ENCODE data around the gene TM7SF3. TPM values are rescaled to one million over a fixed set of nuclear protein-coding genes. Genes with fewer than 3 reads are reported as not detected.
"Not testable (repeated sequence)": the region's sequence is repeated elsewhere in the genome, so short reads cannot be mapped to it uniquely, and the experiment has no call there.

TM7SF3 gene
- total RNA-seq, 2 donors from 2014 or later: 36.4 to 42.2 TPM

DNA sequence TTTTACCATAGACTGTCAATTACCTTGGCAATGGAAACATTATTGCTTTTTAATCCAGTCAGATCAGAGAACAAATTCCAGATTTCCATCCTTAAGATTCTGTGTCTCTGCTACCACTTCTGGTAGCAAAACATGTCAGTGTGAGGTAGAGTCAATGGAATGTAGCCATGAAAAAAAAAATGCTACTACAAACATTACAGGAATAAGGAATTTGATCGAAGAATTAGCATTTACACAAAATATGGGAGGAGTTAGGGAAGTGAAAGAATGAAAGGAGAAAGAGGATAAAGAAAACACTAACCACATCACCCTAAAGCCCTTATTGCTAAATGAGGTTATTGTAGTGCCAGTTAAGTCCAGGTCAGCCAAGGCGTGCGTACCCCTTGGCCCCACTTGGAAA is 17.3 kb upstream of the TM7SF3 start:
- Mint-ChIP-seq H3K27ac (no peak overlapping the region), H3K27me3 (no peaks in the 10 kb centered on the region), H3K36me3 (peaks cover 42% of the 10 kb centered on the region), H3K9me3 (no peaks in the 10 kb centered on the region), H3K4me3 (no peak overlapping the region), H3K4me1 (ENCODE audit: low read depth in 2 of 2) (no peaks in the 10 kb centered on the region)
- ATAC-seq: no peak
- no peak for DNase-seq (ENCODE audit: low spot score)

DNA sequence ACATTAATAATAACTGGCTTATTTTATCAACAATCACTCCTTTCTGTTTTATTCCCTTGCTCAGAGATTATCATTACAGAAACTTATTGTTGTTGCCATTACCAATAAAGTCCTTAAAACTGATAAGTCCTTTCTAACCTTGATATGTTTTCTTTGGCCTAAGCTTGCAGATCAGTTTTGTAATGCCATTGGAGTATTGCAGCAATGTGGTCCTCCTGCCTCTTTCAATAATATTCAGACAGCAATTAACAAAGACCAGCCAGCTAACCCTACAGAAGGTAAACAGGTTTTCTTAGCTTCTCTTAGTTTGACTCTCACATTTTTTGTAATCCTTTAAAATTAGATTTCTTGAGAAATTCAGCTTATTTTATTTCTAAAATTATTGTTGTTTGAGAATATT is 12.1 kb upstream of the TM7SF3 start:
- DNase-seq (ENCODE audit: low spot score) (no peak), ATAC-seq (no peak)
- no peak overlapping the region for H3K4me3 Mint-ChIP-seq
- no peak overlapping the region for H3K27ac Mint-ChIP-seq
- H3K9me3 Mint-ChIP-seq: no peaks in the 10 kb centered on the region
- H3K4me1 Mint-ChIP-seq (ENCODE audit: low read depth in 2 of 2): peaks cover 18 to 27% of the 10 kb centered on the region in 2 donors
- H3K27me3 Mint-ChIP-seq: no peaks in the 10 kb centered on the region
- peaks cover 23% of the 10 kb centered on the region for H3K36me3 Mint-ChIP-seq

DNA sequence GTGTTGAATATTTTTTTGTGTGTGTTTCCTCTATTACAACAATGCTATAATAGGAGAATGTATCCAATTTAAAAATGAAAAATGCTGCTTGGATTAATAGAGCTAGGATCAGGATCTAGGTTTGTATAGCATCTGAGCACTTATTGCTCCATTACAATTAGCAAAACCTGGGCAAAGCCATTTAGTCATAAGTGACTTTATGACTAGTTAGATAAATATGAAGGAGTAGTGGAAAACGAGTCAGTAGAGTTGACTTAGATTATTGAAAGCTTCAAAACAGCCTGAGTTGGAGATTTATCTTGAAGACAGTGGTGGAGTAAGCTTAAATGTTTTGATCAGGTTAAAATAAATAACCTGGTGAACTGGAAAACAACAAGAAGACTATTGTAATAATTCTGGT is 10.9 kb upstream of the TM7SF3 start:
- no peaks in the 10 kb centered on the region for H3K9me3 Mint-ChIP-seq
- H3K27me3 Mint-ChIP-seq: no peaks in the 10 kb centered on the region
- H3K36me3 Mint-ChIP-seq: peaks cover 22% of the 10 kb centered on the region
- no peak for ATAC-seq
- no peak for DNase-seq (ENCODE audit: low spot score)
- H3K27ac Mint-ChIP-seq: no peak overlapping the region
- no peak overlapping the region for H3K4me3 Mint-ChIP-seq
- H3K4me1 Mint-ChIP-seq (ENCODE audit: low read depth in 2 of 2): peaks cover 18 to 27% of the 10 kb centered on the region in 2 donors

DNA sequence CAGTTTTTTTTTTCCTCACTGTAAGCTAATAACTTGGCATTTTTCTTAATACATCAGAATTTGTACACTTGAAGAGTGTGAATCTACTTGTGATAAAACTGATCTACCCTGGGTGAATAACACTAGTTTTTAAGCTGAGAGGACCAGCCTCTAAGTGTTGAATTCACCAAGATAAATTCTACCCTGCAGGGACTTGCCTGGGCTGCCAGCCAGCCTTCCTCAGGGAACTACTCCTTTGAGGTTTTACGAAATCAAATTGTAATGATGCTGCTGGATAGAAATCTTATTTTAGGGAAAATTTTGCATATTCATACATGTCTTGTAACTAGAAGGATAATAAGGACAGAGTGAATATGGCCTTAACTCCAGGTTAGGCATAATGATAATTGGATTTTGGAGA is 10.1 kb upstream of the TM7SF3 start:
- no peak for ATAC-seq
- H3K27me3 Mint-ChIP-seq: no peaks in the 10 kb centered on the region
- no peak for DNase-seq (ENCODE audit: low spot score)
- H3K27ac Mint-ChIP-seq: no peak overlapping the region
- H3K4me1 Mint-ChIP-seq (ENCODE audit: low read depth in 2 of 2): peaks cover 18 to 27% of the 10 kb centered on the region in 2 donors
- peak overlapping the region; percentile 27 for H3K4me3 Mint-ChIP-seq
- H3K36me3 Mint-ChIP-seq: peaks cover 16% of the 10 kb centered on the region
- H3K9me3 Mint-ChIP-seq: no peaks in the 10 kb centered on the region

DNA sequence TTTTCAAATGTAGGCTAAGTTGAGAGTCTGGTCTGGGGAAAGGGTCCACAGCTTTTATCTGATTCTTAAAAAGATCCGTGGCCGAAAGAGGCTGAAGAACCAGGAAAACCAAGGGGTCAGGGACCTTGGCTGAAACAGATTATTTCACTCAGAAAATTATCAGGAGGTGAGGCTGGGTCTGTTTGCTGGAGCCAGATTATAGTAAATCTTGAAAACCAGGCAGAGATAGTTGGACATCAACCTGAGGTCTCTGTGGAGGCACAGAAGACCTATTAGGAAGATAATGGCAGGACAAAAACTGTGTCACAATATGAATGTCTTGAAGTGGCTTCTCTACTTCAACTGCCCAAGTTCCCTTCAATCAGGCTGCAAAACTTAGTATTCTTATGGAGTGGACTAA is 6.6 kb upstream of the TM7SF3 start:
- Mint-ChIP-seq H3K27me3 (no peaks in the 10 kb centered on the region), H3K27ac (no peak overlapping the region), H3K4me3 (no peak overlapping the region), H3K36me3 (peaks cover 4% of the 10 kb centered on the region), H3K9me3 (no peaks in the 10 kb centered on the region), H3K4me1 (ENCODE audit: low read depth in 2 of 2) (peaks cover 19 to 26% of the 10 kb centered on the region in 2 donors)
- ATAC-seq (no peak), DNase-seq (ENCODE audit: low spot score) (no peak)

DNA sequence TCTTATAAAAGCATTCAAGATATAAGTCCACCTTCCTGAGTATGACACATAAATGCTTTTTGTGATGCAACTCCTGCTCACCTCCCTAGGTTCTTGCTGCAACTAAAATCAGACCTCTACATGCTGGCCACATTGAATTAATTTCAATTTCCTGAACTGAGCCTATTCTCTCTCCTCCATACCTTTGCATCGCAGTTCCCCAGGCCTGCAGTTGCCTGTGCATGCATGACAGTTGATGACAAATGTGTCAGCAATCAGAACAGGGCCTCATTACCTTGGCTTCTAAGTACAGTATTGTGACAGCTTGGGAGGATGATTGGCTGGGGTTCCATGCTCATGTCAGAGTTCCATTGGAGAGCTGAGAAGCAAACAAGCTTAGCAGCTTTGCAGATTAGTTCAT is 3.9 kb upstream of the TM7SF3 start:
- peaks cover 19 to 22% of the 10 kb centered on the region in 2 donors for H3K4me1 Mint-ChIP-seq (ENCODE audit: low read depth in 2 of 2)
- H3K27me3 Mint-ChIP-seq: no peaks in the 10 kb centered on the region
- no peaks in the 10 kb centered on the region for H3K9me3 Mint-ChIP-seq
- no peak for ATAC-seq
- DNase-seq (ENCODE audit: low spot score): no peak
- H3K27ac Mint-ChIP-seq: no peak overlapping the region
- peaks cover 4% of the 10 kb centered on the region for H3K36me3 Mint-ChIP-seq
- H3K4me3 Mint-ChIP-seq: no peak overlapping the region

DNA sequence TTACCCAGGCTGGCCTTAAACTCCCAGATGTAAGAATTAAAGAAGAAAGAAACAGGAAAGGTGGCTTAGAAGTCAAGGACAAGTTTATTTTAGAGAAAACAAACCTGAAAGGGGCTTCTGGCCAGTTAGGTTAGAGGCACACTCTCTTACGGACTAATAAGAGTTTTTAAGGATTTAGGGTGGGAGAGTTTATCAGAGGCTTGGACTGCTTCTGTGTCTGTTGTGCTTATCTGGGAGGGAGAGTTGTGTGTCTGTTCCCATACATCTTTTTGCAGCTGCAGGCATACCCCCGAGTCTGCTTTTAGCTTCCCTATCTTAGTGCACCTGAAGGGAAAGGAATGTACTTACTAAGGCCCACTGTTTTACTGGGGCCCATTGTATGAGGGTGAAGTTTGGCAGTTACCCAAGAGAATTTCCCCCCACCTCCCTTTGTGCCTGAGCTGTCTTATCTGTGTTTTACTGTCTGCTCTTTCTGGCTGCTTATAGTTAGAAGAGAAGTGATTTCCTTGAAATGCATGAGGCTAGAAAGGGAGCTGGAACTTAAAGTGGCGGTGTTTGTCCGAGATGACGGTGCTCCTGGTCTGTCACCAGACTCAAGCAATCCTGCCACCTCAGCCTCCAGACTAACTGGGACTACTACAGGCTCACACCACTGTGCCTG is 3.1 kb upstream of the TM7SF3 start:
- not testable (repeated sequence) for H3K27me3 Mint-ChIP-seq; H3K9me3 Mint-ChIP-seq; H3K27ac Mint-ChIP-seq; DNase-seq (ENCODE audit: low spot score); ATAC-seq; H3K4me3 Mint-ChIP-seq; H3K36me3 Mint-ChIP-seq
- H3K4me1 Mint-ChIP-seq (ENCODE audit: low read depth in 2 of 2): peaks cover 18% of the 10 kb centered on the region in 2 donors

DNA sequence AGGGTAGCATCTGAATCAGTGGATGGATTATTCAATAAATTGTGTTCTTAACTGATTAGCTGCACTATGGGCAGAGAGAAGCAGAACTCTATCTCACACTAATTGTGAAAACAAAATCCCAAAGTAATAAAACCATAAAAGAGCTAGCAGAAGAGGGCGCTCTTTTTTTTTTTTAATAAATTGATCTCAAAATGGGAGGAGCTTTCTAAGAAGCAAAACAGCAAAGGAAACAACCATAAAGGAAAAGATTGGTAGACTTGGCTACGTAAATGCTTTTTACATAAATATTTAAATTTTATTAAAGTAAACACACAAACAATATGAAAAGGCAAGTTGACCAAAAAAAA is 1.5 kb upstream of the TM7SF3 start:
- no peaks in the 10 kb centered on the region for H3K27me3 Mint-ChIP-seq
- peaks cover 24% of the 10 kb centered on the region in 2 donors for H3K4me1 Mint-ChIP-seq (ENCODE audit: low read depth in 2 of 2)
- H3K36me3 Mint-ChIP-seq: no peaks in the 10 kb centered on the region
- ATAC-seq (no peak), DNase-seq (ENCODE audit: low spot score) (no peak)
- H3K27ac Mint-ChIP-seq: peak overlapping the region; percentile 93 to 94
- no peaks in the 10 kb centered on the region for H3K9me3 Mint-ChIP-seq
- H3K4me3 Mint-ChIP-seq: peak overlapping the region; percentile 83

DNA sequence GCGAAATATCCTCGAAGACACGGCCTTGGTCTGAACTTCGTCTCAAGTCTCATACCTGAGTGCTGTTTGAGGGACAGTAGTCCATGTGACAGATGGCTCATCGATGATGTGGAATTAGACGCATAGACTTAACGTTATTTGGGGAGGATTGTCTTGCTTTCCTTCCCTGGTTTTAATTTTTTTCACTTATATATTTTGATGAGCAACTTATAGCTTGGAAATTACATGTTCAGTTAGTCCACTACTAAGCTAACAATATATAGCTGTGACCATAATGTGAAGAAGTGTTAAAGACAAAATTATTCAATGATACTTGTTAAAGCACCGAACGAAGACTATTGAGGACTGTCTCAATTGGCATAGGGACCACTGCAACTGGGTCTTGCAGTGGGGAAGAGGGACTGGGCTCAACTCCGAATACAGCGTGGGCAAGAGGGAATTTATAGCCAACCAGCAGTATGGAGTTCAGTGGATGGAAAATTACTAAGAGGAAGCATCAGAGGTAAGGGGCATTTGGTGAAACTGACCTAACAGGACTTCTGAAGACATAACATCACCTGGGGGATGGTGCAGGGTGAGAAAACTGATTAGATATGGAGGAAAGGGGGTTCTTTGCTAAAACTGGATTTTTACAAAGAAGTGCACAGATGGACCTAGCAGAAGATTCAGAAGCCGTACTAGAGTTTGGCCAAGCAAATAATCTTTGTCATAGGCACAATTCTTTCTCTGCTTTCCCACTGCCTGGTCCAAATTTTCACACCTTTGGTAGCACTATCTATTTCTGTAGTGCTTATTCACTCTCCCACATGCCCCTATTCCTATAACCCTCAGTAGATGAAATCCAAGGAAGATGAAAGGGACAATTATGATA is 910 bp upstream of the TM7SF3 start:
- no peaks in the 10 kb centered on the region for H3K9me3 Mint-ChIP-seq
- peak overlapping the region; percentile 93 to 94 for H3K27ac Mint-ChIP-seq
- peaks cover 27 to 28% of the 10 kb centered on the region in 2 donors for H3K4me1 Mint-ChIP-seq (ENCODE audit: low read depth in 2 of 2)
- no peak for DNase-seq (ENCODE audit: low spot score)
- peak overlapping the region; percentile 83 for H3K4me3 Mint-ChIP-seq
- H3K36me3 Mint-ChIP-seq: no peaks in the 10 kb centered on the region
- no peaks in the 10 kb centered on the region for H3K27me3 Mint-ChIP-seq
- ATAC-seq: no peak

DNA sequence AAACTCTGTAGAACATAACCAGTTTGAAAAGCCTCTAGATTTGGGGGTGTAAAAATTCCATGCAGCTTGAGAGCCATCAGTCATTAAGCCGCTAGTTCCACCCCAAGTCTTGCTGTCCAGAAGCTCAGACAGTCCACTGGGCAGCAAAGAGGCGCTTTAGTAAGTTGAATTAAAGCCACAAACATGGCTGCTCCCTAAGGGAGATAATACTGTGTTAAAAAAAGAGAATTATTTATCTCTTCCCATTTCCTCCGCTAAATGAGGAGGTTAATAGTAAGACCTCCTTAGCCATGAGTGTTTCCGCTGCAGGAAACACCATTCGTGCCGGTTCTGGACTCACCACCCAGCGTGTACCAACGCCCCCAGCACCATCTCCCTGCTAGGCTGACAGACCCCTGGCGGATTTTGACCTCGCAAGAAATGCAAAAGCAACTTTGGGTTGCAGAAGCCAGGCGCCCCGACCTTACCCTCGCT is 536 bp downstream of the TM7SF3 start:
- Mint-ChIP-seq H3K27me3 (no peaks in the 10 kb centered on the region), H3K9me3 (no peaks in the 10 kb centered on the region), H3K4me1 (ENCODE audit: low read depth in 2 of 2) (peaks cover 29 to 30% of the 10 kb centered on the region in 2 donors), H3K27ac (peak overlapping the region; percentile 93 to 94), H3K36me3 (no peaks in the 10 kb centered on the region), H3K4me3 (peak overlapping the region; percentile 83)
- peak; percentile 18 to 43 for ATAC-seq
- no peak for DNase-seq (ENCODE audit: low spot score)

DNA sequence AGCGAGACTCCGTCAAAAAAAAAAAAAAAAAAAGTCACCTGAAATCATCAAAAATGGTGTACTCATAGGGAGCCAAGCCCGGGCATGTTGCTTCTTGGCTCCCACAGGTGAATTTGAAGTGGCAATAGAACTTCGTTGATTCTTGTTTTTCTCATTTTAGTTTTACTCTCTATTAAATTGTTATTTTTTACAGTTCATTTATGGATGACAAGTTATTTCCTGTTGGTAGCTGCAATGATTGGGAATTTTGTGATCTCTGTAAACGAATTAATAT is 1.3 kb downstream of the TM7SF3 start:
- peaks cover 34 to 37% of the 10 kb centered on the region in 2 donors for H3K4me1 Mint-ChIP-seq (ENCODE audit: low read depth in 2 of 2)
- DNase-seq (ENCODE audit: low spot score) (no peak), ATAC-seq (no peak)
- peak overlapping the region; percentile 83 for H3K4me3 Mint-ChIP-seq
- no peaks in the 10 kb centered on the region for H3K9me3 Mint-ChIP-seq
- H3K27ac Mint-ChIP-seq: peak overlapping the region; percentile 93 to 94
- H3K27me3 Mint-ChIP-seq: no peaks in the 10 kb centered on the region
- H3K36me3 Mint-ChIP-seq: no peaks in the 10 kb centered on the region

DNA sequence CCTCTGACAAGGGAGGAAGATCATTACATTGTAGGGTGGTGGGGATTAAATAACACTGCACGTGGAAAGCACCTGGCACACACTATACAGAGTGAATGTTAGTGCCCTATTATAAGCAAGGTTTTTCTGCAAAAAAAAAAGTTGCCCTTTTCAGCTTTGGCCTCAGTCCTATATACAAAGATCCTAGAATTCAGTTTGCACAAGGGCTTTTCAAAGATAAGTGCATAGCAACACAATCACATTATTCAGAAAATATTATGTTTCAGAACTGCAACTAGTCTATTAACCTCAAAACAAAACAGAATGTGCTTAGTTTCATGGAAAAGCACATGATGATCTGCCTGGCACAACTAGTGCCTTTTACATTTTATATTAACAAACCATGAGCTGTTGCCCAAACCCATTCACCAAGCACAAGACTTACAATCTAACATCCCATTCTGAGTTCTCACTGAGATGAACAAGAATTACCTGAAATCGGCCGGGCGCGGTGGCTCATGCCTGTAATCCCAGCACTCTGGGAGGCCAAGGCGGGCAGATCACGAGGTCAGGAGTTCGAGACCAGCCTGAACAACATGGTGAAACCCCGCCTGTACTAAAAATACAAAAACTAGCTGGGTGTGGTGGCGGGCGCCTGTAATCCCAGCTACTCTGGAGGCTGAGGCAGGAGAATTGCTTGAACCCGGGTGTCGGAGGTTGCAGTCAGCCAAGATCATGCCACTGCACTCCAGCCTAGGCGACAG is 1.8 kb downstream of the TM7SF3 start:
- peak overlapping the region; percentile 32 for H3K4me3 Mint-ChIP-seq
- H3K36me3 Mint-ChIP-seq: no peaks in the 10 kb centered on the region
- no peaks in the 10 kb centered on the region for H3K9me3 Mint-ChIP-seq
- no peaks in the 10 kb centered on the region for H3K27me3 Mint-ChIP-seq
- DNase-seq (ENCODE audit: low spot score): no peak
- H3K27ac Mint-ChIP-seq: no peak overlapping the region
- ATAC-seq: no peak
- peaks cover 34 to 37% of the 10 kb centered on the region in 2 donors for H3K4me1 Mint-ChIP-seq (ENCODE audit: low read depth in 2 of 2)

DNA sequence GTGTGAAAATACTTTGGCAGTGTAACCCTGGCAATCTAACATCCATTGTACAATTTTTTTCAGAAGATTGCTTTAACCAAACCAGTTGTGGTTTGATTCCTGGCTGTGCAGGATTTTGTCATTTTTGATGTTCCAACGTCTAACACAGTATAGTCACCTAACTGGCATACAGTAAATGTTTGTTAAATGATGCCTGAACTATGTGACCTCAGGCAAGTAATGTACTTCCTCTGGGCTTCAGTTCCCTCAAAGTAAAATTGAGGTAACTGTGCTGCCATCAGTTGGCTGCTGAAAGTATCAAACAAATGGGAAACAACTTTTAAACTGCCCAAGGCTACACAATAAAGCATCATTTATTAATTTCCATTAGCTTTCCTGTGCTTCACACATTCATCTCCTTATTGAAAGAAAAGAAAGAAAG is 4.3 kb downstream of the TM7SF3 start:
- DNase-seq (ENCODE audit: low spot score) (no peak), ATAC-seq (no peak)
- Mint-ChIP-seq H3K4me1 (ENCODE audit: low read depth in 2 of 2) (peaks cover 25 to 27% of the 10 kb centered on the region in 2 donors), H3K27ac (no peak overlapping the region), H3K27me3 (no peaks in the 10 kb centered on the region), H3K36me3 (no peaks in the 10 kb centered on the region), H3K4me3 (no peak overlapping the region), H3K9me3 (no peaks in the 10 kb centered on the region)

DNA sequence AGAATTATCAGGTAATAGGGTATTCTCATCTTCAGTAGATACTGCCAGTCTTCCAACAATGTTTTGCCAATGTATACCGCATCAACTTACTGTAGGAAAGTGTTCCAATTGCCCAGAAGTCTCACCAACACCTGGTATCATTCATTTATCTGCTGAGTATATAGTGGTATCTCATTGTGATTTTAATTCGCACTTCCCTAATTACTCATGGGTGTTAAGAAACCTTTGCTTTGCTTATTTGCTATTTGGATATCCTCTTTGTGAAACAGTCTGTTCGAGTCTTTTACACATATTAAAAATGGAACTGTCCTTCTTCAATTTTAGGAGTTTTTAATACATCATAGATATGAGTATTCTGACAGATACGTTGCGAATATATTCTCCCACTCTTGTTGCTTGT is 6.1 kb downstream of the TM7SF3 start:
- no peak for ATAC-seq
- Mint-ChIP-seq H3K36me3 (no peaks in the 10 kb centered on the region), H3K27ac (no peak overlapping the region), H3K27me3 (no peaks in the 10 kb centered on the region), H3K9me3 (no peaks in the 10 kb centered on the region), H3K4me1 (ENCODE audit: low read depth in 2 of 2) (peaks cover 22 to 24% of the 10 kb centered on the region in 2 donors), H3K4me3 (no peak overlapping the region)
- no peak for DNase-seq (ENCODE audit: low spot score)

All from natural killer cell treated with Interleukin-12 subunit alpha and Interleukin-12 subunit beta and Interleukin-15 and Interleukin-18, amount 100 ng/mL, for 72 hours (primary cell).